Measurements from ENCODE around the gene ZSWIM6.

The ZSWIM6 gene

GRCh38 chr5:61496446-61496845 is 164.4 kb downstream of the ZSWIM6 start:
- DNase-seq, result no peak

- no peak for DNase-seq
Observed at GRCh38 chr5:61496860-61497259, 164.8 kb downstream of the ZSWIM6 start.

- DNase-seq, result no peak
Observed at GRCh38 chr5:61498121-61498520, 166.1 kb downstream of the ZSWIM6 start.

GRCh38 chr5:61501971-61502370 is 169.9 kb downstream of the ZSWIM6 start:
- DNase-seq, result no peak

- no peak for DNase-seq
Observed at GRCh38 chr5:61504143-61504770, 172.2 kb downstream of the ZSWIM6 start.

GRCh38 chr5:61505281-61505680 is 173.2 kb downstream of the ZSWIM6 start:
- DNase-seq, result no peak

GRCh38 chr5:61507232-61507631 is 175.2 kb downstream of the ZSWIM6 start:
- DNase-seq, result no peak

GRCh38 chr5:61516946-61517345 is 184.9 kb downstream of the ZSWIM6 start:
- no peak for DNase-seq

- DNase-seq, result no peak
Observed at GRCh38 chr5:61519728-61520277, 187.7 kb downstream of the ZSWIM6 start.

GRCh38 chr5:61523073-61523472 is 191.0 kb downstream of the ZSWIM6 start:
- no peak for DNase-seq

GRCh38 chr5:61523997-61524396 is 191.9 kb downstream of the ZSWIM6 start:
- no peak for DNase-seq

- DNase-seq, result no peak
Observed at GRCh38 chr5:61525512-61526206, 193.6 kb downstream of the ZSWIM6 start.

- no peak for DNase-seq
Observed at GRCh38 chr5:61526207-61526519, 194.1 kb downstream of the ZSWIM6 start.

GRCh38 chr5:61532983-61533382 is 200.9 kb downstream of the ZSWIM6 start:
- no peak for DNase-seq

GRCh38 chr5:61534481-61535267 is 202.6 kb downstream of the ZSWIM6 start:
- no peak for DNase-seq

GRCh38 chr5:61535828-61536227 is 203.8 kb downstream of the ZSWIM6 start:
- no peak for DNase-seq

GRCh38 chr5:61536922-61537321 is 204.9 kb downstream of the ZSWIM6 start:
- DNase-seq, result no peak

- DNase-seq, result no peak
Observed at GRCh38 chr5:61538722-61539501, 206.9 kb downstream of the ZSWIM6 start.

GRCh38 chr5:61549530-61549929 is 217.5 kb downstream of the ZSWIM6 start:
- DNase-seq, result no peak

- no peak for DNase-seq
Observed at GRCh38 chr5:61551637-61552313, 219.7 kb downstream of the ZSWIM6 start.

- DNase-seq, result no peak
Observed at GRCh38 chr5:61559146-61559545, 227.1 kb downstream of the ZSWIM6 start.

GRCh38 chr5:61559722-61560121 is 227.7 kb downstream of the ZSWIM6 start:
- DNase-seq, result no peak
